Neural progenitor cell (in vitro differentiated cells): ENCODE data around the gene ORC1. TPM values are rescaled to one million over a fixed set of nuclear protein-coding genes. Genes with fewer than 3 reads are reported as not detected.

Experiments used
- DNase-seq: peaks from one replicate; pipeline ENCODE4 v3.0.0-alpha.2; 2016; ENCODE audit warnings: low spot score
- H2AFZ ChIP-seq: fragments of 200-600 bp; sonication (generic); replicated peaks from 2 replicates; pipeline ENCODE4 v1.6.1; 2016; ENCODE audit warnings: antibody characterized with exemption
- H3F3A ChIP-seq: fragments of 200-600 bp; sonication (generic); 2 replicates; pipeline ENCODE4 v1.6.1; 2016; ENCODE audit warnings: antibody characterized with exemption, low read depth
- H3K27ac ChIP-seq: fragments of 200-600 bp; sonication (generic); 2 replicates; pipeline ENCODE4 v1.5.1; 2016; ENCODE audit warnings: mild to moderate bottlenecking
- H3K27me3 ChIP-seq: fragments of 200-600 bp; sonication (generic); 2 replicates; pipeline ENCODE4 v1.6.1; 2016; ENCODE audit warnings: mild to moderate bottlenecking, moderate library complexity
- H3K36me3 ChIP-seq: fragments of 200-600 bp; sonication (generic); 2 replicates; pipeline ENCODE4 v1.5.1; 2016
- H3K4me1 ChIP-seq: fragments of 200-600 bp; sonication (generic); 2 replicates; pipeline ENCODE4 v1.6.1; 2016; ENCODE audit warnings: mixed run types
- H3K4me2 ChIP-seq: fragments of 200-600 bp; sonication (generic); 2 replicates; pipeline ENCODE4 v1.6.1; 2016
- H3K4me3 ChIP-seq: fragments of 200-600 bp; sonication (generic); 2 replicates; pipeline ENCODE4 v1.5.1; 2016
- H3K79me2 ChIP-seq: fragments of 200-600 bp; sonication (generic); 2 replicates; pipeline ENCODE4 v1.6.1; 2016; ENCODE audit warnings: low read depth
- H3K9ac ChIP-seq: fragments of 200-600 bp; sonication (generic); 2 replicates; pipeline ENCODE4 v1.6.1; 2016
- H3K9me3 ChIP-seq: fragments of 200-600 bp; sonication (generic); 2 replicates; pipeline ENCODE4 v1.5.1; 2016; ENCODE audit warnings: low read depth
- H4K20me1 ChIP-seq: fragments of 200-600 bp; sonication (generic); 2 replicates; pipeline ENCODE4 v1.6.1; 2016; ENCODE audit warnings: low read depth
- H3K27ac Mint-ChIP-seq: 3 replicates; pipeline ENCODE4 v1.8.0; 2021; ENCODE audit warnings: mixed read lengths
- H3K27me3 Mint-ChIP-seq: 2 replicates; pipeline ENCODE4 v1.8.0; 2022; ENCODE audit warnings: low read depth, mild to moderate bottlenecking, inconsistent platforms, moderate library complexity, mixed read lengths; ENCODE audit not compliant: insufficient read depth
- H3K36me3 Mint-ChIP-seq: 3 replicates; pipeline ENCODE4 v1.8.0; 2021; ENCODE audit warnings: mixed read lengths
- H3K4me1 Mint-ChIP-seq: 3 replicates; pipeline ENCODE4 v1.8.0; 2021; ENCODE audit warnings: mixed read lengths
- H3K4me3 Mint-ChIP-seq: 3 replicates; pipeline ENCODE4 v1.8.0; 2021; ENCODE audit warnings: mild to moderate bottlenecking, moderate library complexity, mixed read lengths
- H3K9me3 Mint-ChIP-seq: 3 replicates; pipeline ENCODE4 v1.8.0; 2020; ENCODE audit warnings: mixed read lengths
- CTCF ChIP-seq: fragments of 200-600 bp; sonication (generic); IDR thresholded peaks from 2 replicates; pipeline ENCODE4 v1.5.1; 2017; ENCODE audit warnings: antibody characterized with exemption, mild to moderate bottlenecking
- EZH2 ChIP-seq: fragments of 200-600 bp; sonication (generic); IDR thresholded peaks from 2 replicates; pipeline ENCODE4 v1.6.1; 2017; ENCODE audit warnings: antibody characterized with exemption, mild to moderate bottlenecking, moderate library complexity
- EZH2phosphoT487 ChIP-seq: fragments of 200-600 bp; sonication (generic); IDR thresholded peaks from 2 replicates; pipeline ENCODE4 v1.6.1; 2017; ENCODE audit warnings: antibody characterized with exemption
- total RNA-seq: library from RNA; depleted of rRNA; stranded (reverse); fragments of >200 nt; gene quantifications from 2 replicates; pipeline ENCODE4 v1.2.3, GENCODE V29; 2015; ENCODE audit warnings: low replicate concordance

ORC1 gene
- total RNA-seq, 1 donor from 2014 or later: 42.4 TPM

GRCh38 chr1:52359676-52360594, 44.3 kb downstream of the ORC1 start:
- Histone ChIP-seq H3K27ac (no peak overlapping the region), H3K36me3 (no peaks in the 10 kb centered on the region), H4K20me1 (no peaks in the 10 kb centered on the region), H3K9me3 (no peaks in the 10 kb centered on the region), H3K4me1 (peaks cover 4% of the 10 kb centered on the region), H3K9ac (no peak overlapping the region), H3K4me3 (no peak overlapping the region), H3K27me3 (no peaks in the 10 kb centered on the region), H3K4me2 (no peak overlapping the region), H2AFZ (no peak overlapping the region), H3F3A (no peaks in the 10 kb centered on the region), H3K79me2 (peaks cover 10% of the 10 kb centered on the region)
- H3K27me3 Mint-ChIP-seq: peaks cover 9% of the 10 kb centered on the region
- TF ChIP-seq EZH2 (no peak), EZH2phosphoT487 (no peak), CTCF (no peak)
- peak overlapping the region; percentile 25 for H3K27ac Mint-ChIP-seq
- no peak overlapping the region for H3K4me3 Mint-ChIP-seq
- H3K9me3 Mint-ChIP-seq: no peaks in the 10 kb centered on the region
- DNase-seq: no peak
- peaks cover 7% of the 10 kb centered on the region for H3K4me1 Mint-ChIP-seq
- H3K36me3 Mint-ChIP-seq: peaks cover 36% of the 10 kb centered on the region

- H3K4me3 ChIP-seq: no peak overlapping the region
- H3K4me1 Mint-ChIP-seq: no peaks in the 10 kb centered on the region
- no peaks in the 10 kb centered on the region for H3K9me3 ChIP-seq
- no peak overlapping the region for H3K27ac Mint-ChIP-seq
- no peak overlapping the region for H2AFZ ChIP-seq
- no peaks in the 10 kb centered on the region for H4K20me1 ChIP-seq
- H3K4me3 Mint-ChIP-seq: no peak overlapping the region
- H3K4me2 ChIP-seq: no peak overlapping the region
- no peaks in the 10 kb centered on the region for H3K27me3 ChIP-seq
- H3K36me3 Mint-ChIP-seq: peaks cover 41% of the 10 kb centered on the region
- no peak overlapping the region for H3K27ac ChIP-seq
- no peaks in the 10 kb centered on the region for H3F3A ChIP-seq
- H3K9ac ChIP-seq: no peak overlapping the region
- no peaks in the 10 kb centered on the region for H3K36me3 ChIP-seq
- H3K9me3 Mint-ChIP-seq: no peaks in the 10 kb centered on the region
- peaks cover 13% of the 10 kb centered on the region for H3K27me3 Mint-ChIP-seq
- TF ChIP-seq EZH2 (no peak), EZH2phosphoT487 (no peak), CTCF (no peak)
- no peaks in the 10 kb centered on the region for H3K79me2 ChIP-seq
- DNase-seq: no peak
- no peaks in the 10 kb centered on the region for H3K4me1 ChIP-seq
These were observed 45.2 kb downstream of the ORC1 start for GRCh38 chr1:52358851-52359497.

- no peak overlapping the region for H3K27ac Mint-ChIP-seq
- Histone ChIP-seq H3K9ac (no peak overlapping the region), H3K27me3 (no peaks in the 10 kb centered on the region), H2AFZ (no peak overlapping the region), H4K20me1 (no peaks in the 10 kb centered on the region), H3K79me2 (no peaks in the 10 kb centered on the region), H3F3A (peaks cover 2% of the 10 kb centered on the region), H3K4me3 (no peak overlapping the region), H3K9me3 (no peaks in the 10 kb centered on the region), H3K27ac (no peak overlapping the region), H3K4me2 (no peak overlapping the region), H3K4me1 (no peaks in the 10 kb centered on the region), H3K36me3 (no peaks in the 10 kb centered on the region)
- DNase-seq: no peak
- peaks cover 15% of the 10 kb centered on the region for H3K27me3 Mint-ChIP-seq
- H3K36me3 Mint-ChIP-seq: peaks cover 52% of the 10 kb centered on the region
- no peak overlapping the region for H3K4me3 Mint-ChIP-seq
- no peak for TF ChIP-seq EZH2phosphoT487
- TF ChIP-seq CTCF: no peak
- TF ChIP-seq EZH2: no peak
- no peaks in the 10 kb centered on the region for H3K4me1 Mint-ChIP-seq
- H3K9me3 Mint-ChIP-seq: no peaks in the 10 kb centered on the region
These were observed 46.8 kb downstream of the ORC1 start for GRCh38 chr1:52357397-52357796.
